ENCODE measurements around the gene LAMP5.

The LAMP5 gene, protein sequence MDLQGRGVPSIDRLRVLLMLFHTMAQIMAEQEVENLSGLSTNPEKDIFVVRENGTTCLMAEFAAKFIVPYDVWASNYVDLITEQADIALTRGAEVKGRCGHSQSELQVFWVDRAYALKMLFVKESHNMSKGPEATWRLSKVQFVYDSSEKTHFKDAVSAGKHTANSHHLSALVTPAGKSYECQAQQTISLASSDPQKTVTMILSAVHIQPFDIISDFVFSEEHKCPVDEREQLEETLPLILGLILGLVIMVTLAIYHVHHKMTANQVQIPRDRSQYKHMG

DNA sequence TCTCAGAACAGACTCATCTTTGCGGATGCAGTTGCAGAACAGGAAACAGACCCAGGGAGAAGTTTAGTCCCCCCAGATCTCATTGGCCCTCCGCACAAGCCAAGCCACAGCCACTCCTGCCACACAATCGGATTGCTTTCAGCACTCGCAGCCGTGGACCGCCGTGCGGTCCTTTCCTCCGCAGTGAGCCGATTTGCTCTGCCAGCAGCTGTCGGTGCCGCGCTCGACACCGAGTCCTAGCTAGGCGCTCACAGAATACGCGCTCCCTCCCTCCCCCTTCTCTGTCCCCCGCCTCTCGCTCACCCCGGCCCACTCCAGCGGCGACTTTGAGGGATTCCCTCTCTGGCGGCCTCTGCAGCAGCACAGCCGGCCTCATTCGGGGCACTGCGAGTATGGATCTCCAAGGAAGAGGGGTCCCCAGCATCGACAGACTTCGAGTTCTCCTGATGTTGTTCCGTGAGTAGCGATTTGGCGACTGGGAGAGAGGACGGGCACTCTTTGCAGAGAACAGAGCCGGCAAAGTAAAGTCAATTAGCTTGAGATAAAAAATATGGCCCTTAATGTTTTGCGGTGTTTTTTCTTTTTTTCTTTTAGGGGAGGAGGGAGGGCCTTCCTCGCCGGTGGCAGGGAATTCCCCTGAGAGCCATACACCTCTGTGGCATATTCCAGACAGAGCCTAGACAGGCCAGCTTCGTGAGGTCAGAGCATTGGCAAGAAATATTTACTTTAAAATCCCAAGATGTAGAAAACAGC lies at the start of gene LAMP5:
LAMP5 (plus strand) TSS at position 130 of the 753 bp plus-strand sequence; CDS start at position 393, 263 bp downstream.
- peak; percentile 36 for DNase-seq

DNA sequence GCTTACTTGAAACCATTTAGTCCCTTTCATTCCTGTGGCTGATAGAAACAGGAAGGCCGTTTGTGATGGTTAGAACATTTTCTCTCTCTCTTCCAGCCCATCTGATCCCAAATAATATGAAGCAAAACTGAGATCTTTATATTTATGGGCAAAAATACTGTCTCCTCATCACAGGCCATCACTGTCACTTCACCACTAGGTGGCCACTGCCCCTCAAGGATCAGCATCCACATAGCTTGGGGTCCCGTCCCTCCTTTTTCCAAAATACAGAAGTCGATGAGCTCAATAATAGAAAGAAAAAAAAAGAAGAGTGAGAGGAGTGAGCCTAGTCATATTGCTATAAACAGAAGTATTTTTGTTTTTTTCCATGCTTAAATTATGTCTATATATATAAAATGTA lies 46.4 kb upstream of the LAMP5 start:
- DNase-seq: peak; percentile 36

DNA sequence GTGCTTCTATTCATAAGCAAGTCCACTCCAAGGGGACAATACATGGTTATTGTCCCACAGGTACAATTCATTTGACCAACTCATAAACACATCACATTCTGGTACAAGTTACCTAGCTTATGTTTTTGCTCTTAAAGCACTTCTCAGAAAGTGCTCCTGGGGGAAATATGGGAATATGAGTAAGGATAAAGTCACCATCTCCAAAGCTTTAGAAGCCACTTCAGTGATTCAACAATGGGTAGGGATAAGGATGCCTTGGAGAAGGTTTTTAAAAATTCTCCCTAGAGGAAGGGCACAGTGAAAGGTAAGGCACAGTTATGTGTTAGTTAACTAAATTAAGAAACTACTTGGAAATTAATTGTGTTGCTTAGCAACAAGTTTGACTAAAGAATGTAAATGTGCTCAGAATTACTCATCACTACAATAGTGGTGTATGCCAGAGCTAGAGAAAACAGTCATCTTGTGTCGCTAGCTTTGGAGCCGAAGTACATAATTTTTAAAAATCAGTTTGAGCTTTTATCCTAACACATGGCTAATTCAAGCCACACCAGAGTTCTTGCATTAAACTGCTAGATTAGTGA lies 39.5 kb upstream of the LAMP5 start:
- no peak for DNase-seq

DNA sequence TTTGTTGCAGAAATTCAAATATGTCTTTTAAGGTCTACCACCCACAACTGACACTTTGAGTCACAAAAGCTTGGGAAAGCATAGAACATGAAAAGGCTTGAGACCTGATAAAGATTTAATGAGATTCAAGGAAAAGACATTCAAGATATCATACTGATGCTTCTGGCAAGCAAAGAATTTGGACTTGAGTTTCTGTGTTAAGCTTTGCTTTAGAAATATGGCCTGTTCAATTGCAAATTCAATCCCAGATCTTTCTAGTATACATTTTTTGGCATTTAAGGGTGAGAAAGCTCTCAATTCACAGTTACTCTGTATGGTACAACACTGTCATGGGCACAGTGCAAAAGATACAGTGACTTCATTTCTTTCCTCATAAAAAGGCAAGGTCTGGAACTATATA lies 38.9 kb upstream of the LAMP5 start:
- DNase-seq: no peak

DNA sequence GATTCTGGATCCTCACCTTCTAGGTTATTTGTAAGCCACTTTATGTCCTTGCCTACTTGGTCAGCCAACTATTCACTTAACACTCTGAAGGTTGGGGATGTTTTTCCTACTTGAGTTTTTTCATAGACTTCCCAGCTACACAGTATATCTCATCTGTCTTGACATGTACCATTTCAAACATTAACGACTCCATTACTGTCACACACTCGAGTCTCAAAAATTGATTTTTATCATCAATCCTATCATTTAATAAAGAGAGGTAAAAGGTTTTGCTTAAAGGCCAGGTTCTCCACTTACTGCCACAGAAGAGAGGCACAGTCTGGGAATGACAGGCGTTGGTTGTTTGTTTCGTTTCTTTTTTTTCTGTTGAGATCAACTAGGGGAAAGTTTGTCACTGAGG lies 38.2 kb upstream of the LAMP5 start:
- no peak for DNase-seq

DNA sequence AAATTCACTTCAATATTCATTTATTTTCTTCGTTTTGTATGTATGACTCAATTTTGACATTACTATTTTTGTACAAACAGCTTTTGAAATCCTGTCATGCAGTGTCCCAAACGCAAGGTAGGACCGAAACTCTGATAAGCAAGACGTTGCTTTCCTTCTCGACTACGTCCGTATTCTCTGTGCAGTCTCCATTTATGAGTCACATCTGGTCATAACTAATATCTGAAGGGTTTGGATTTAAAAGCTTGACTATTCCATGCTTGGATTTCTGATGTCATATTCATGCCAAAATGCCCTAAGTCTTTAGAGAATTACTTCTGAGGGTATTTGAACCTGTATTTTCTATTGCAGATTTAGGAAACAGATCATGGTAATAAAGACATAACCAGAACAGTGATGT lies 37.8 kb upstream of the LAMP5 start:
- no peak for DNase-seq

DNA sequence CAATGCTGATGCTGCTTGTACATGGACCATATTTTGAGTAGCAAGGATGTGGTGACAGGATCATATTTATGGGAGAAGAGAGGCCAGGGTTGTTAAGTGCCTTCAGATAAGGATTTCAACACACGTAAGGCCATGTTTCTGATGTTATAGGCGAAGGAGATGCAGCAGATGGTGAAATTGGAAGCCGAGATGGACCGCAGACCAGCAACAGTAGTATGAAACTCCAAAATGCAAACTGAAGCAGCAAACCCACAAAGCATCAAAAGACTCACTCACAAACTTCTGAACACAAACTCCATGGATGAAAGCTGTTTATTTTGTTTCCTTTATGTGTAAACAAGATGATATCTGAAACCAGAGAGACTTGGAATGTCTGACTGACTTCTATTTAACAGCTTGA lies 35.6 kb upstream of the LAMP5 start:
- DNase-seq: no peak

DNA sequence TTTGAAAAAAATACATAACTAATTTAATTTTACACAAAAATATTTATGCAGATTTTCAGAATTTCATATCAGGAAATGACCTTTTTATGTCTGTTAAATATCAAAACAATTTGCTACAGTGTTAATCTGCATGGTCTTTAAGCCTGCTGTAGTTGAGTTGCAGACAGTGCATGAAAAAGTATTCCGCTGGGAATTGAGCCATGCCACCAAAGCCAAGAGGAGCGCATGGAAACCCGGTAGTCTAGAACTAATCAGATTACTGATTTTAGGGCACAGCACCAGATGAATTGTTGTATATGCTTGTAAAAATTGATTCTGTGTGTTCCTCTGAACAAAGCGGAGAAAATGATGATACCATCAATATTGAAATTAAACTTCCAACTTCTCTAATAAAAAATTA lies 34.3 kb upstream of the LAMP5 start:
- DNase-seq: no peak

DNA sequence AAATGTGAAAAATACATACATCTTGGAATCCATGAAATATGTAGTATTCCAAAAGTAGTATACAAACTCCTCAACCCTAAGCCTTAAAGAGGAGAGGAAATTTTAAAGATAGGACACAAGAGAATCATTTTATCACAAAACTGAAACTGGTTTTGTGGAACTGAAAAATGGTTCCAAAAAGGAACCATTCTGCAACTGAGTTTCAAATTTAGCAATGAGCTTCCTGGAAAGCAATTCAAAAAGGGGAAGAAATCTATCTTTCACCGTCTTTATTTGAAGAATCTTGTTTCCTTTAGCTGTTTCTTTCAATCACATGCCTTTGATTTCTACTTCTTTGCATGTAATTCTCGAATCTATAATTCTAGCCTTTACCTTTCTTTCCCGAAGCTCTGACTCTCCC lies 32.2 kb upstream of the LAMP5 start:
- peak; percentile 87 for DNase-seq

DNA sequence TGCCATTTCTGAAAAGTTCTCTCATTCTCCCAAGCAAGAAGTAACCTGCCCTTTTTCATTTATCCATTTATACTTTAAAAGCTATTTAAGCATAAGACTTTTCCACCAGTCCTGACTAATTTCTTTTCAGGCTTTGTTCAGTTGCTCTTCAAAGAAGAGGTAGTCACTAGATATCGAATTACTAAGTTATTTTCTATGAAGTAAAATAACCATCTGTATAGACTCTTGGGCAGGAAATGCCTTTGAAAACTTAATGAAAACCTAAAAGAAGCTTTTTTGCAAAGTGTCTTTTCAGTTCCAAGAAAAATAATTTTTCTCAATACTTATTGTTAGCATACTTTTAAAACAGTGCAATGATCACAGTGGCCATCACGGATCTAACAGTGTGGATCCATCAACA lies 31.3 kb upstream of the LAMP5 start:
- DNase-seq: no peak

DNA sequence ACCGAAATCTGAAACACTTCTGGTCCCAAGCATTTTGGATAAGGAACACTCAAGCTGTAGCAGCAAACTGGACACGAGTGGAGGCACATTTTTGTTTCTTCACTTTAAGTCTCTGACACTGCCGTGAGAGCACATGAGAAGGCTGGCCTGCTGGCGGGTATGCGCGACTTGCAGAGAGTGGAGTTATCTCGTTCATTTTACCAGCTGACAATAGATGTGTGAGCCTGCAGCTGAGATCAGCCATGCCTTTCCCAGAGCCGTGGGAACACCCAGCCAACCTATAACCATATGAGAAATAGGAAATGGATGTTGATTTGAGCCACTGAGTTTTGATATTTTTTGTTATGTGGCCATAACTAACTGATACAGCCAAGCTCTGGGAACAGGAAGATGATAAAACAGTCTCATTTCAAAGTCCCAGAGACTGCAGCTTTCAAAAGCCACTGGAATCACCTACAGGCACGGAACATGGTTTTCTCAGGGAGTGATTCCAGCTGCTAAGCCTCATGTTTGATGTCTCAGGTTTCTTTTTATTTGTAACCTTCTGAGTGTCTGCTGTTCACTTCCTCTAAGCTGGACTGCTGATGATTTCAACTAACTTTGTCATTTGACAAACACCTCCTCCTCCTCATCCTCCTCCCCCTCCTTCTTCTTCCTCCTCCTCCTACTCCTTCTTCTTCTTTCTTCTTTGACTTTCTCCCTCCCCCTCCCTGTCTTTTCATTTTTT lies 28.6 kb upstream of the LAMP5 start:
- DNase-seq: peak; percentile 35

DNA sequence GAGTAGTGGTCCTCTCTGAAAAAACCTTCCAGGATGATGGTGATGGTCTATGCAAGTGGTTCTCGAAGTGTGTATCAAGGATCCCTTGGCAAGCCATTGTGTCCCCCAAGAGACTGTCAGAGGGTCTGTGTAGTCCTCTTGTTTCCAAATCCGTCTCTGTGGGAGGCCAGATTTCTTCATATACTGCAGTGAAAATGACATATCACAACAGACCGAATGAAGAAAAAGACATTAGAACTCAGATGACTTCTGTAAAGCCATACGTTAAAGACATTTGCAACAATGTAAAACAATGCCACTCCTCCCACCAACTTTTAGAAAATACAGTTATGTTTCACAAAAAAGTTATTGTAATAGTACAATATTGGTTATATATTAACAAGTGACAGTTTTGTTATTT lies 27.2 kb upstream of the LAMP5 start:
- no peak for DNase-seq

DNA sequence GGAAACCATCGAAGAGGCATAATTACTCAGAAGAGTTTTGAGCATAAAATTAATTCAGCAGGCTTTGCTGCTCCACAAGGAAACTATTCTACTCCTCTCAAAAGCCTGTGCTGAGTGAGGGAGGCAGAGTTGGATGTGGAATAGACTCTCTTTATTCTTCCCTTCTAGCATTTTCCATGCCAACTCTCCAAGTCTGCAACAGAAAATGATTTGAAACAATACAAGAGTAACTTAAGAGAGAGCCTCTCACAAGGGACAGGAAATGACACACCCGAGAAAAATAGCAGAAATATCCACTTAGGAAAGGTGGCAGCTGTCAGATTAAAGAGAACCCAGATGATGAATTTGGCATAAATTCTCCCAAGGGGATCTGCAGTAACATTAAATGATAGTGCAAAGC lies 26.3 kb upstream of the LAMP5 start:
- DNase-seq: no peak

DNA sequence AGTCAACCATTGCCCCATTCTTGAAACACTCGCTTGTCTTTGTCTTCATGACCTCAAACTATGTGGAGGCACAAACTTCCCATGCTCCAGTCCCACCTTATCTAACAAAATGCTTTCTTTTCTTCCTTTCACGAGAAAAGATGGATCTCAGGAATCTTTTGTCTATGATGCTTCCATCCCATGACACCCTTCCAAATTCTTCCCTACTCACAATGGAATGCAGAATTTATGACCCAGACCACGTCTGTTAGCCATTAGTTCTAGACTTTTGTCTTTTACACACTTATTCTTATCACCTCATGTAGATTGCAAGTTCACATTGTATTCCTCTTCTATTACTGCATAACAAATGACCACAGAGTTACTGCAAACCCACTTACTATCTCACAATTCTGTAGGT lies 24.2 kb upstream of the LAMP5 start:
- no peak for DNase-seq

DNA sequence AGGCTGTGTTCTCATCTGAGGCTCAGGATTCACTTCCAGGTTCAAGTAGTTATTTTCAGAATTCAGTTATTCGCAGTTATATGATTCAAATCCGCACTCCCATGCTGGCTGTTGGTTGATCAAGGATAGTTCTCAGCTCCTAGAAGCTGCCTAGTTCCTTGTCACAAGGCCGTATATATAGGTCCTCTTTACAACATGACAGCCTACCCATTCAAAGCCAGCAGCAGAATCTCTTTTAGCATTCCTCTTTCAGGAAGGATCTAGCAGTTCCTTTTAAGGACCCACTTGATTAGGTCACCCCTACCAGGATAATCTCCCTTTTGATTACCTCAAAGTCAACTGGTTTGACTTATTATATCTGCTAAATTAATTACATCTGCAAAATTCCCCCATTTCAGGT lies 23.8 kb upstream of the LAMP5 start:
- no peak for DNase-seq

DNA sequence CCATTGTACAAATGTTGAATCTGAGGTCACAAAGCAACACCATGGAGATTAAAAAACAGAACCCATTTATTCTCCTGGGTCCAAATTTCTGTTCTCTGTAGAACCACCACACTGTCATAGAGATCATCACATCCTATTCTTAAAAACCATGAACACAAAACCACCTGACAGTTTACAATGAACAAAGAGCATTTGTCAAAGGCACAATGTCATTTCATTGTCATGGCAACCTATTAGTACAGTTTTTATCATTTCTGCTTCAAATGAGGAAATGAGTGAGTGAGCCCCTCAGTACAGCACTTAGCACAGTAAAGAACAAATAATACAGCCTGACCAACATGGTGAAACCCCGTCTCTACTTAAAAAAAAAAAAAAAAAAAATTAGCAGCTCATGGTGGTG lies 23.1 kb upstream of the LAMP5 start:
- DNase-seq: peak; percentile 46

DNA sequence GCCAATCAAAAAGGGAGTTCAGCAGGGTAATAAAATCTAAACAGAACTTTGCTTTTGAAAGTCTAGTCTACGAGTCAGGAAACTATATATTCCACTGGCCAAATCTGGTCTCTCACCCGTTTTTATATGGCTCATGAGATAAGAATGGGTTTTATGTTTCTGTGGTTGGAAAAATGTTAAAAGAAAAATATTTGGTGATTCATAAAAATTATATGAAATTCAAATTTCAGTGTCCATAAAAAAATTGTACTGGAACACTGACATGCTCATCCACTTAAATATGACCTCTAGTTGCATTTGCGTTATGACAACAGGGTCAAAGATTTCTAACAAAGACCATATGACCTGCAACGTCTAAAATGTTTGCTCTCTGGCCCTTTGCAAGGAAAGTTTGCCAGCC lies 22.3 kb upstream of the LAMP5 start:
- no peak for DNase-seq

DNA sequence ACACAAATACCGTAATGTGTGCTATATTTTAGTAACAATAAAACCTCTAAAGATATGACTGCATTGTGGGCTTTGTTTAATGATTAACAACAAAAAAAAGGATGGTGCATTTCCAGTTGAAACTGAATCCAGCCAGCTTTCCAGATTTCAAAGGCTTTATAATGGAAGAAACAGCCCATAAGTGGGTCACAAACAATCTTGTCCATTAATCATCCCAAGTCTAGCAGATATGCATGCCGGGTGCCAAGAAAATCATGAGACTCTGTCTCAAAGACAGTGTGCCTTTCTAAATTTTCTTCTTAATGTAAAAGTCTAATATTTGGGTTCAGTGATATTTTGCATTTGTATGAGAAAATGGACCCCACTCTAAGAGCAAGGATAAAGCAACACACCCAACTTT lies 20.6 kb upstream of the LAMP5 start:
- no peak for DNase-seq

DNA sequence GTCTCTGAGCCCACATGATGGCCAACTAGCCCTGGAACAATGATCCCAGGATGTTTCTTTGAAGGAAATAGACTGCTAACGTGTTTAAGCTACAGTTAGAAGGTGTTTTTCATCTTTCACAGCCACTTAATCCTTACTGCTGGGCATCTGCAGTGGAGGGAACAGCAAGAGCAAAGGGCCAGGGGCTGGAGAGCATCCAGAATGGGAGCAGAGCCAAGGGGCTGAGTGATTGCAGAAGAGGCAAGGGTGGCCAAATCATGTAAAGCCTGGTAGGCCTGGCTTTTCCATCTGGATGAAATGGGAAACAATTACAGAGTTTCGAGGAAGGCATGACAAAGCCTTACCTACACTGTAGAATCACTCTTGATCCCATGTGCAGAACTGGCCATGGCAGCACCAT lies 18.7 kb upstream of the LAMP5 start:
- DNase-seq: no peak

DNA sequence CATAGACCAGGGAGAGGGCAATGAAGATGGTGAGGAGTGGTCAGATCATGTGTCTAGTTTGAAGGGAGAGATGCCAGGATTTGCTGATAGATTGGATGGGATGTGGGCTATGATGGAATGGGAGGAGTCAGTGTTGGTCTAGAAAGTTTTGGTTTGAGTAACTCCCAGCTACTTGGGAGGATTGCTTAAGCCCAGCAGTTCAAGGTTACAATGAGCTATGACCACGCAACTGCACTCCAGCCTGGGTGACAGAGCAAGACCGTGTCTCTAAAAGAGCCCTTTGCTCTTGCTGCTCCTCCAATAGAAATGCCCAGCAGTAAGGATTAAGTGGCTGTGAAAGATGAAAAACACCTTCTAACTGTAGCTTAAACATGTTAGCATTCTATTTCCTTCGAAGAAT lies 18.2 kb upstream of the LAMP5 start:
- DNase-seq: peak; percentile 68

DNA sequence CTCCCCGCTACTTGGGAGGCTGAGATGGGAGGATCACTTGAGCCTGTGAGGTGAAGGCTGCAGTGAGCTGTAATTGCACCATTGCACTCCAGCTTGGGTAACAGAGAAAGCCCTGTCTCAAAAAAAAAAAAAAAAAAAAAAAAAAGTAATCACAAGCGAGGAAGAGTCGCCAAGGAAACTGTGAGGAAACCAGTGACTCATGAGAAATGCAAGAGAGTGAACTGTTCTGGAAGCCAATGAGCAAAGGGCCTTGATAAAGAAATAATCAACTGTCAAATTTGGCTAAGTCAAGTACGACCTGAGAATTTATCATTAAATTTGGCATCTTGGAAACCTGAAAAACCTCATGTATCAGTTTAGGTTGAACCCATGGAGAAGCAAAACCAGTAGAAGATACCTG lies 16.1 kb upstream of the LAMP5 start:
- peak; percentile 80 for DNase-seq

DNA sequence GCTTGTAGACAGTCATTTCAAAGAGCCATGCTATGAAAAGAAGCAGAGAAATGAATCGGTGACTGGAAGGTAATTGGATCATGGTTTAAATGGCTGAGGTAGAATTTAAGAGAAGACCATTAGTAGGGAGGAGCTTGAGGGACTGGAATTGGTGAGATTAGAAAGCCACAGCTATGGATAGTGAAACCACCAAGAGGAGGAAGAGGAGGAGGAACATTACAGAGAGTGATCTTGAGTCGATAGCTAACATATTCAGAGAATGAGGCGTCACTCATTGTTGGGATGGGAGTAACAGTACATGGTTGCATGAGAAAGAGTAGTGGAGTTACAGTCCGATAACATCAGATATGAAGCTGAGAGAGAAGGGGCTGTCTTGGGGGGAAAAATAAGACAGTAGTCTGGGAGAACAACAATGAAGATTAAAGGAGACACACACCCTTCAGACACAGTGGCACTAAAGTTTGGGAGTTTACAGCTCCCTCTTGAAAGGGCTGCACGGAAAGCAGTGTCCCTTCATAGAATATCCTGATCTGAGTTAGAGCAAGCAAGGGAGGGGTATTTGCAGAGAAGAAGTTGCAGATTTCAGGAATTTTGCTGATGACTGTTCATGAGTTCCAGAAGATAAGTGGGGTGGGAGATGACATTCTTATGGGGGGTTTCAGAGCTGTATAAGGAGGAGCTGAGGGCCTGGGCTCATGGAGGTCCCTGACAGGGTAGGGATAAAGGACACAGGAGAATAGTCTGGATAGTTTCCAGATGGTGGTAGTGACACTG lies 15.1 kb upstream of the LAMP5 start:
- peak; percentile 54 for DNase-seq

DNA sequence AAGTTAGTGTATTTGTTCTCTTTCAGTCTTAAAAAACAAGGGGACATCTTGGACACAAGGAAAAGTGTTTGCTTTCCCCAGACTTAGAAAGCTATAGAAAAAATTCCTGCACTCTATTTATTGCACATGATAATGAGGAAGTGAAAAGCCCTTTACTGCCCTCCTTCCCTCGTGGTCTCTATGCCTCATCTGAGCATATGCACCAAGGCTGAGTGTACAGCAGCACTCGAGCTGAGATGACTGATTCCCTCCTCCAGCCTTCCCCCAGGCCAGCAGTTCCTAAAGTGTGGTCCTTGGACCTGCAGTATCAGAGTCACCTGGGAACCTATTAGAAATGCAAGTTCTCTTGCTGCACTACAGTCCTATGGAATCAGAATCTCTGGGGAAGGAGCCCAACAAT lies 14.3 kb upstream of the LAMP5 start:
- DNase-seq: peak; percentile 90
